ENCODE results near the gene CTRB2.

CTRB2 gene

DNA sequence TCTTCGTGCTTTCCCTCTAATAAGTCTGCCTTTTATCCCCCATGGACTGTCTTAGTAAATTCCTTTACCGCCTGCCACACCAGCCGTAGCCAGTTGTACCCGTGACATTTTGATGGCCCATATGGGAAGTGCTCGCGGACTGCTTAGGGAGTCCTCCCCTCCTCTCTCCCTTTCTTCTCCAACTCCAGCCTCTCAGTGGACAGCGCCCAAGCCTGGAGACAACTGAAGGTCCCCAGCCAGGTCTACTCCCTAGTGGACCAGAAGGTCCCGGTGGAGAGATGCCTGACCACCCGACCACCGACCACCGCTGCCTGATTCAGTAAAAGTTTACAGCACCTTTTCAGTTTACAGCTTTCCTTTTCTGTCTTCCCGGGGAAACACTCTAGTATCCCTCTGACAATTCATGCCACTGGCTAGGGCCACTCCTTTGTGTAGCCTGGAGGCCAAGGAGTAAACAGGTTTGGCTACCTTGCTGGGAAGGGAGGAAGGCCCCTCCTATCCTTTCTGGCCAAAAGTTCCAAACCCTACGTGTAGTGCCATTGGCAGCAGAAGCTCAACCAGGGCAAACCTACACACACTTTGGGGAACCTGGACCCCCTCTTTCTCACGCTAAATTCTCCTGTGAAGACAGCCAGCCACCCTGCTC, 18.0 kb downstream of the CTRB2 start:
- in situ Hi-C loops (cut with HindIII; ENCODE audit: low sequenced_read_pairs) = no loop called here
- no peak overlapping the region for H3K4me3 ChIP-seq (ENCODE audit: low read depth, low read length)
- DNase-seq (ENCODE audit: low read depth) = no peak
- TF ChIP-seq, protein P1, sequence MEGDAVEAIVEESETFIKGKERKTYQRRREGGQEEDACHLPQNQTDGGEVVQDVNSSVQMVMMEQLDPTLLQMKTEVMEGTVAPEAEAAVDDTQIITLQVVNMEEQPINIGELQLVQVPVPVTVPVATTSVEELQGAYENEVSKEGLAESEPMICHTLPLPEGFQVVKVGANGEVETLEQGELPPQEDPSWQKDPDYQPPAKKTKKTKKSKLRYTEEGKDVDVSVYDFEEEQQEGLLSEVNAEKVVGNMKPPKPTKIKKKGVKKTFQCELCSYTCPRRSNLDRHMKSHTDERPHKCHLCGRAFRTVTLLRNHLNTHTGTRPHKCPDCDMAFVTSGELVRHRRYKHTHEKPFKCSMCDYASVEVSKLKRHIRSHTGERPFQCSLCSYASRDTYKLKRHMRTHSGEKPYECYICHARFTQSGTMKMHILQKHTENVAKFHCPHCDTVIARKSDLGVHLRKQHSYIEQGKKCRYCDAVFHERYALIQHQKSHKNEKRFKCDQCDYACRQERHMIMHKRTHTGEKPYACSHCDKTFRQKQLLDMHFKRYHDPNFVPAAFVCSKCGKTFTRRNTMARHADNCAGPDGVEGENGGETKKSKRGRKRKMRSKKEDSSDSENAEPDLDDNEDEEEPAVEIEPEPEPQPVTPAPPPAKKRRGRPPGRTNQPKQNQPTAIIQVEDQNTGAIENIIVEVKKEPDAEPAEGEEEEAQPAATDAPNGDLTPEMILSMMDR (IDR thresholded peaks at IDR 0.05; ENCODE audit: low read depth, low read length, missing control alignments) = no peak

DNA sequence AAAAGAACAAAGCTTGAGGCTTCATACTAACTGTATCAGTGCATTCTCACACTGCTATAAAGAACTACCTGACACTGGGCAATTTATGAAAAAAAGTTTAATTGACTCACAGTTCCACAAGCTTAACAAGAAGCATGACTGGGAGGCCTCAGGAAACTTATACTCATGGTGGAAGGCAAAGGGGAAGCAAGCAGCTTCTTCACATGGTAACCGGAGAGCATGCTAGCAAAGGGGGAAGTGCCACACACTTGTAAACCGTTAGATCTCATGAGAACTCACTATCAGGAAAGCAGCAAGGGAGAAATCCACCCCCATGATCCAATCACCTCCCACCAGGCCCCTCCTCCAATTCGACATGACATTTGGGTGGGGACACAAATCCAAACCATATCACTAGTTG, 25.3 kb downstream of the CTRB2 start:
- TF ChIP-seq, protein P1 (IDR thresholded peaks at IDR 0.05; ENCODE audit: low read depth, low read length, missing control alignments) = no peak
- DNase-seq (ENCODE audit: low read depth) = no peak
- in situ Hi-C loops (cut with HindIII; ENCODE audit: low sequenced_read_pairs) = no loop called here
- H3K4me3 ChIP-seq (ENCODE audit: low read depth, low read length) = no peak overlapping the region

DNA sequence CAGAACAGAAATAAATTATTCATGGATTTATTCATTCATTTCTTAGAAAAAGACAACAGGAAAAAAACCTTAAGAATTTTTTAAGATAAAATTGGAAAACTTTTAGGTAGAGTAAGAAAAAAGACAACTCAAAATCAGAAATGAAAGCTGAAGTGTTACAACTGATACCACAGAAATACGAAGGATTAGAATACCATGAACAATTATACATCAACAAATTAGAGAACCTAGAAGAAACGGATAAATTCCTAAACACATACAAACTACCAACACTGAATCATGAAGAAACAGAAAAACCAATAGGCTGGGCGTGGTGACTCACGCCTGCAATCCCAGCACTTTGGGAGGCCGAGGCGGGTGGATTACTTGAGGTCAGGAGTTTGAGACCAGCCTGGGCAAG, 27.8 kb downstream of the CTRB2 start:
- in situ Hi-C loops (cut with HindIII; ENCODE audit: low sequenced_read_pairs) = no loop called here
- TF ChIP-seq, protein P1 (IDR thresholded peaks at IDR 0.05; ENCODE audit: low read depth, low read length, missing control alignments) = no peak

DNA sequence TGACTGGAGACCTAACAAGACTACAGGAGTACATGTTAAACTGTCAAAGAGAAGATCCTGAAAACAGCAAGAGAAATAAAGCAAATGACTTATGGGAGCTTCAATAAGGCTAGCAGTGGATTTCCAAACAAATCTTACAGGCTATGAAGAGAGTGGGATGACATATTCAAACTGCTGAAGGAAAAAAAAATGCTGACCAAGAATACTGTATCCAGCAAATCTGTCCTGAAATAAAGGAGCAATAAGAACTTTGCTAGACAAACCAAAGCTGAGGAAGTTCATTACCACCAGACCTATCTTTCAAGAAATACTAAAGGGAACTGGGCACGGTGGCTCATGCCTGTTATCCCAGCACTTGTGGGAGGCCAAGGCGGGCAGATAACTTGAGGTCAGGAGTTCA, 30.0 kb downstream of the CTRB2 start:
- no peak for DNase-seq (ENCODE audit: low read depth)
- no peak overlapping the region for H3K4me3 ChIP-seq (ENCODE audit: low read depth, low read length)
- in situ Hi-C loops (cut with HindIII; ENCODE audit: low sequenced_read_pairs) = no loop called here
- TF ChIP-seq, protein P1 (IDR thresholded peaks at IDR 0.05; ENCODE audit: low read depth, low read length, missing control alignments) = no peak

More for the DNA sequence above, 27.8 kb downstream of the CTRB2 start:
- no peak overlapping the region for H3K4me3 ChIP-seq (ENCODE audit: low read depth, low read length)
- no peak for DNase-seq (ENCODE audit: low read depth)

DNA sequence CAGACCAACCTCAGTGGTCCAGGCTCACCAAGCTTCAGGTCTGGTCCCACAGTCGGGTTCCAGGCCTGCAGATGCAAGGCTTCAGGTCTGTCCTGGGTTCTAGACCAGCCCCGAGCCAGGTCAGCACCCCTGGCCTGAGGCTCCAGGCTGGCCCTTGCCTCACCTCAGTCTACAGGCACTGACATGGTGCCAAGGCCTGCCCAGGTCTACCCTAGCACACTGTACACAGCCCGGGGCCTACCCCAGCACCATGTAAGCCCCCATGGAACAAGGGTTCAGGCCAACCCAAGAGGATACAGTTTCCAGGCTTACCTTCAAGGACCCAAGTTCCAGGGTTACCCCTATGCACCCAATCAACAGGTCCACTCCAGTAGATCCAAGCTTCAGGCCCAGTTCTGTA, 31.9 kb downstream of the CTRB2 start:
- H3K4me3 ChIP-seq (ENCODE audit: low read depth, low read length) = no peak overlapping the region
- in situ Hi-C loops (cut with HindIII; ENCODE audit: low sequenced_read_pairs) = no loop called here
- TF ChIP-seq, protein P1 (IDR thresholded peaks at IDR 0.05; ENCODE audit: low read depth, low read length, missing control alignments) = no peak
- no peak for DNase-seq (ENCODE audit: low read depth)

DNA sequence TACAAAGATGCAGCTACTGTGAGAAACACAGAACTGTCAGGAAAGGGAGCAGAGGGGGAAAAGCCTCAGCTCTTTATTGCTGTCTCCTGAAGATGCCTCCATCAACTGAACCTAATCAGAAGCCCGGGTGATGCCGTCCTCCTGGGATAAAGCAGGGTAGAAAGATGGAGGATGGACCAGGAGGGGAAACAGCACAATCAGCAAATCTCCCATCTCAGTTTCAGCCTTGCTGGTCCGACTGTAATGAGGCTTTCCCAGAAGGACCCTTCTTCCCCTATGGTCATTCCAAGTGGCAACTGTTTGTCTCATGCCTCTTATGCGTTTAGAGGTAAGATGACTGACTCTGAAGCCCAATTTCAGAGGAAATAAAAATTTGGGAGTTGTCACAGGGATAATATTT, 34.4 kb downstream of the CTRB2 start:
- no peak overlapping the region for H3K4me3 ChIP-seq (ENCODE audit: low read depth, low read length)
- in situ Hi-C loops (cut with HindIII; ENCODE audit: low sequenced_read_pairs) = no loop called here
- TF ChIP-seq, protein P1 (IDR thresholded peaks at IDR 0.05; ENCODE audit: low read depth, low read length, missing control alignments) = no peak
- no peak for DNase-seq (ENCODE audit: low read depth)

Data from astrocyte of the cerebellum (primary cell).